Measurements from ENCODE around the gene ZBTB25.

The ZBTB25 gene

GRCh38 chr14:64504897-64505794 is 1.5 kb upstream of the ZBTB25 start:
- TF ChIP-seq GATA1 (IDR thresholded peaks at IDR 0.05; ENCODE audit: low read depth, low read length) (no peak), POLR2A (IDR thresholded peaks at IDR 0.05; ENCODE audit: low read length) (no peak)
- DNase-seq, result peak; percentile 89 to 91

GRCh38 chr14:64504310-64504896 is 765 bp upstream of the ZBTB25 start, which contains the start of gene ZBTB1:
Gene ZBTB1 (plus strand): TSS chr14:64504770. CDS start chr14:64521505, 16,735 bp downstream.
- no peak for TF ChIP-seq POLR2A (IDR thresholded peaks at IDR 0.05; ENCODE audit: low read length)
- TF ChIP-seq GATA1 (IDR thresholded peaks at IDR 0.05; ENCODE audit: low read depth, low read length), result no peak
- peak; percentile 87 to 90 for DNase-seq

- TF ChIP-seq GATA1 (IDR thresholded peaks at IDR 0.05; ENCODE audit: low read depth, low read length) (no peak), POLR2A (IDR thresholded peaks at IDR 0.05; ENCODE audit: low read length) (no peak)
- peak; percentile 67 to 73 for DNase-seq
Observed at GRCh38 chr14:64502887-64503433, 678 bp downstream of the ZBTB25 start.

- TF ChIP-seq GATA1 (IDR thresholded peaks at IDR 0.05; ENCODE audit: low read depth, low read length) (no peak), POLR2A (IDR thresholded peaks at IDR 0.05; ENCODE audit: low read length) (no peak)
Observed at GRCh38 chr14:64502456-64502855, 1.2 kb downstream of the ZBTB25 start.

GRCh38 chr14:64501411-64502171 is 2.0 kb downstream of the ZBTB25 start:
- DNase-seq, result no peak
- no peak for TF ChIP-seq GATA1 (IDR thresholded peaks at IDR 0.05; ENCODE audit: low read depth, low read length)
- TF ChIP-seq POLR2A (IDR thresholded peaks at IDR 0.05; ENCODE audit: low read length), result no peak

More at GRCh38 chr14:64502456-64502855, 1.2 kb downstream of the ZBTB25 start:
- no peak for DNase-seq

GRCh38 chr14:64500088-64500487 is 3.5 kb downstream of the ZBTB25 start:
- TF ChIP-seq GATA1 (IDR thresholded peaks at IDR 0.05; ENCODE audit: low read depth, low read length), result no peak
- TF ChIP-seq POLR2A (IDR thresholded peaks at IDR 0.05; ENCODE audit: low read length), result no peak
- DNase-seq, result no peak

GRCh38 chr14:64496764-64497163 is 6.9 kb downstream of the ZBTB25 start:
- peak in 1 of 2 experiments; percentile 8 for DNase-seq

GRCh38 chr14:64495252-64495651 is 8.4 kb downstream of the ZBTB25 start:
- DNase-seq, result no peak
- TF ChIP-seq GATA1 (IDR thresholded peaks at IDR 0.05; ENCODE audit: low read depth, low read length) (no peak), POLR2A (IDR thresholded peaks at IDR 0.05; ENCODE audit: low read length) (no peak)

More at GRCh38 chr14:64496764-64497163, 6.9 kb downstream of the ZBTB25 start:
- TF ChIP-seq POLR2A (IDR thresholded peaks at IDR 0.05; ENCODE audit: low read length), result no peak
- TF ChIP-seq GATA1 (IDR thresholded peaks at IDR 0.05; ENCODE audit: low read depth, low read length), result no peak

GRCh38 chr14:64493455-64493854 is 10.2 kb downstream of the ZBTB25 start:
- no peak for TF ChIP-seq POLR2A (IDR thresholded peaks at IDR 0.05; ENCODE audit: low read length)
- no peak for TF ChIP-seq GATA1 (IDR thresholded peaks at IDR 0.05; ENCODE audit: low read depth, low read length)
- DNase-seq, result no peak

GRCh38 chr14:64491637-64492036 is 12.0 kb downstream of the ZBTB25 start:
- TF ChIP-seq POLR2A (IDR thresholded peaks at IDR 0.05; ENCODE audit: low read length), result no peak
- no peak for TF ChIP-seq GATA1 (IDR thresholded peaks at IDR 0.05; ENCODE audit: low read depth, low read length)

GRCh38 chr14:64488590-64489099 is 15.0 kb downstream of the ZBTB25 start:
- TF ChIP-seq POLR2A (IDR thresholded peaks at IDR 0.05; ENCODE audit: low read length) (no peak), GATA1 (IDR thresholded peaks at IDR 0.05; ENCODE audit: low read depth, low read length) (no peak)
- no peak for DNase-seq

More at GRCh38 chr14:64491637-64492036, 12.0 kb downstream of the ZBTB25 start:
- DNase-seq, result no peak

- TF ChIP-seq GATA1 (IDR thresholded peaks at IDR 0.05; ENCODE audit: low read depth, low read length) (no peak), POLR2A (IDR thresholded peaks at IDR 0.05; ENCODE audit: low read length) (no peak)
- peak; percentile 22 to 66 for DNase-seq
Observed at GRCh38 chr14:64478634-64479250, 24.9 kb downstream of the ZBTB25 start.

GRCh38 chr14:64476438-64476837 is 27.2 kb downstream of the ZBTB25 start:
- DNase-seq, result no peak
- TF ChIP-seq GATA1 (IDR thresholded peaks at IDR 0.05; ENCODE audit: low read depth, low read length) (no peak), POLR2A (IDR thresholded peaks at IDR 0.05; ENCODE audit: low read length) (no peak)

Measured in erythroblast (primary cell).